ENCODE measurements around the gene BNIP5.

Gene BNIP5

GRCh38 chr6:36374194-36374593, 37.5 kb upstream of the BNIP5 start:
- ATAC-seq = no peak
- no peak for TF ChIP-seq RARB (CRISPR knock-in tag; IDR thresholded peaks at IDR 0.05)
- TF ChIP-seq CSDC2 (CRISPR knock-in tag; IDR thresholded peaks at IDR 0.05) = no peak
- TF ChIP-seq PATZ1 (CRISPR knock-in tag; IDR thresholded peaks at IDR 0.05; ENCODE audit: borderline replicate concordance) = no peak
- TF ChIP-seq TCF4 (CRISPR knock-in tag; IDR thresholded peaks at IDR 0.05; ENCODE audit: borderline replicate concordance) = no peak

- no peak; the same call in 2 of the 3 replicates for ATAC-seq
- TF ChIP-seq TCF4 (CRISPR knock-in tag; IDR thresholded peaks at IDR 0.05; ENCODE audit: borderline replicate concordance) (no peak), ZC3H10 (CRISPR knock-in tag; IDR thresholded peaks at IDR 0.05) (no peak), BACH2 (CRISPR knock-in tag; IDR thresholded peaks at IDR 0.05; ENCODE audit: borderline replicate concordance) (no peak), CSDC2 (CRISPR knock-in tag; IDR thresholded peaks at IDR 0.05) (no peak), ISL1 (CRISPR knock-in tag; IDR thresholded peaks at IDR 0.05) (no peak), PATZ1 (CRISPR knock-in tag; IDR thresholded peaks at IDR 0.05; ENCODE audit: borderline replicate concordance) (no peak), POU6F1 (CRISPR knock-in tag; IDR thresholded peaks at IDR 0.05; ENCODE audit: borderline replicate concordance, low read depth) (no peak), CSRNP3 (CRISPR knock-in tag; IDR thresholded peaks at IDR 0.05) (no peak), ZNF70 (CRISPR knock-in tag; IDR thresholded peaks at IDR 0.05) (no peak), TSHZ2 (CRISPR knock-in tag; IDR thresholded peaks at IDR 0.05) (no peak), ARNTL (CRISPR knock-in tag; IDR thresholded peaks at IDR 0.05; ENCODE audit: borderline replicate concordance, low read depth) (no peak), ZNF565 (CRISPR knock-in tag; conservative IDR thresholded peaks at IDR 0.05; ENCODE audit: low read depth) (no peak), GLIS3 (CRISPR knock-in tag; IDR thresholded peaks at IDR 0.05) (no peak), PPARA (CRISPR knock-in tag; IDR thresholded peaks at IDR 0.05; ENCODE audit: borderline replicate concordance) (no peak)
Measured at GRCh38 chr6:36373368-36374019, 36.8 kb upstream of the BNIP5 start.

GRCh38 chr6:36372088-36372487, 35.4 kb upstream of the BNIP5 start:
- ATAC-seq = no peak
- no peak for TF ChIP-seq CSDC2 (CRISPR knock-in tag; IDR thresholded peaks at IDR 0.05)

GRCh38 chr6:36371211-36371610, 34.5 kb upstream of the BNIP5 start:
- no peak for TF ChIP-seq PATZ1 (CRISPR knock-in tag; IDR thresholded peaks at IDR 0.05; ENCODE audit: borderline replicate concordance)
- ATAC-seq = no peak
